Cerebellar cortex (tissue), 1 donor: ENCODE measurements around the gene AGBL1.

Experiments used
- DNase-seq: peaks from one replicate; pipeline ENCODE4 v3.0.0-alpha.2; 2015; ENCODE audit warnings: low spot score

AGBL1 gene

GRCh38 chr15:86236356-86237110 lies 156.9 kb downstream of the AGBL1 start:
- no peak for DNase-seq

- no peak for DNase-seq
These were observed 157.4 kb downstream of the AGBL1 start for GRCh38 chr15:86237111-86237500.

DNA sequence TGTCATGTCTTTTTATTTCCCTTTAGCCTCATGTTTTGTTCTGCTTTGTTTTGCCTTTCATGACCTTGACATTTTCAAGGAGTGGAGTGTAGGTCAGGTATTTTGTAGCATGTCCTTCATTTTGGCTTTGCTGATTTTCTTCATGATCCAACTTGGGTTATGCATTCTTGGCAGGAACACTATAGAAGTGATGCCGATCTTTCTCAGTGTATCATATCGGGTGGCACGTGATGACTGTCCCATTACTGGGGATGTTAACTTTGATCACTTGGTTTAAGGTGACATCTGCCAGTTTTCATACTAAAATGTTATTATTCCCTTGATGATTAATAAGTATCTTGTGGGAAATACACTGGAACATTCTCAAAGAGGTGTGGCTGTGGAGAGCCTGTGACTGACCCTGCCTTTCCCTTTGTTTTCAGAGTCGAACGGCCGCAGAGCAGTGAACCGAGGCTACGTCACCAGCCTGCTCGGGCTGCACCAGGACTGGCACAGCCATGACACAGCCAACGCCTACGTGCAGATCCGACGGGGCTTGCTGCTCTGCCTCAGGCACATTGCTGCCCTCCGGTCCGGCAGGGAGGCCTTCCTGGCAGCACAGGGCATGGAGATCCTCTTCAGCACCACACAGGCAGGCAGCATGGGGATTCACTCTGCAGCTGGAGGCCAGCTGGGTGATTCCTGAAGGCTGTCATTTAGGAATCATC lies 167.7 kb downstream of the AGBL1 start:
- no peak for DNase-seq

- no peak for DNase-seq
These were observed 175.6 kb downstream of the AGBL1 start for GRCh38 chr15:86255247-86255646.

DNA sequence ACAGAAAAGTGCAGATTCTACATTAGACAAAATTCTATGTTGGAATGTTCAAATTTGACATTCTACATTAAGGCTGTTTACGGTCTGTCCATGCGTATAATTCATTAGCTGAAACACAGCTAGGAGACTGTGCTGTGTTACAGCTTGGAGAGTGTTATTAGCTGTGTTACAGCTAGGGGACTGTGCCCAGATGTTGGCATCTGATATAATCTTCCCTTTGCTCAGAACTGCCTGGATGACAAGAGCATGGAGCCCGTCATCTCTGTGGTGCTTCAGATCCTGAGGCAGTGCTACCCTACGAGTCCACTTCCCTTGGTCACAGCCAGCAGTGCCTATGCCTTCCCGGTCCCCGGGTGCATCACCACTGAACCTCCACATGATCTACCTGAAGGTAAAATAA lies 177.0 kb downstream of the AGBL1 start:
- no peak for DNase-seq

DNA sequence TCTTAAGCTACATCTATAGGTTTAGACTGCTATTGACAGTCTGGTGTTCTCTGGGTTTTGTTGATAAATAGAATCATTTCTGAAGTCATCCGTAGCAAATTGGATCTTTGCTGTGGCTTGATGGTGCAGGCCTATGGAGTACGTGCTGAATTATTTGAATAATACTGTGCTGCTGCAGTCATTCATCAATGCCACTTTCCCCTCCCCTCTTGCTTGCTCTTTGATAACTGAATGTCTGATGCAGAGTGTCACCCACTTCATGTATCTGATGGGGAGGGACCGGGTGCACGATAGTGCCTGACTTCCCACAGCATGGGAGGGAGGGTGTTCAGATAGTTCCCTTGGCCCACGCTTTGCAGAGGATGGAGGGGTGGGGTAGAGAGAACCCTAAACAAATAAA lies 179.9 kb downstream of the AGBL1 start:
- no peak for DNase-seq

GRCh38 chr15:86263230-86263629 lies 183.6 kb downstream of the AGBL1 start:
- DNase-seq = no peak

GRCh38 chr15:86266896-86267484 lies 187.3 kb downstream of the AGBL1 start:
- no peak for DNase-seq

DNA sequence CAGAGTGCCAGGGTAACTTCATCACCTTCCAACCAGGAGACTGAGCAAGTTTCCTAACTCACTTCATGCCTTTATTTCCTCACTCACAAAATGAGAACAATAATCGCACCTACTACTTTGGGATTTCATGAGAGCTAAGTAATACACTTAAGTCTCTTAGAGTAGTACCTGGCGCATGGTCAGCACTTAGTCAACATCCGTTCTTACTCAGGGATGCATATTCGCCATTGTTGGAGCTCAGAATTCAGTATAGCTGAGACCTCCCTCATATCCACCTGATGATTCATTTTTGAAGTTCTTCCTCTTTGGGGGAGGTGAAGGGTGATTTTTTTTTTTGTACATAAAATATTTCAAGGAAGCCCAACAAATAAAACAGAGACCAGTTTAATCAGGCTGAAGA lies 188.2 kb downstream of the AGBL1 start:
- no peak for DNase-seq

GRCh38 chr15:86268558-86268957 lies 188.9 kb downstream of the AGBL1 start:
- no peak for DNase-seq

DNA sequence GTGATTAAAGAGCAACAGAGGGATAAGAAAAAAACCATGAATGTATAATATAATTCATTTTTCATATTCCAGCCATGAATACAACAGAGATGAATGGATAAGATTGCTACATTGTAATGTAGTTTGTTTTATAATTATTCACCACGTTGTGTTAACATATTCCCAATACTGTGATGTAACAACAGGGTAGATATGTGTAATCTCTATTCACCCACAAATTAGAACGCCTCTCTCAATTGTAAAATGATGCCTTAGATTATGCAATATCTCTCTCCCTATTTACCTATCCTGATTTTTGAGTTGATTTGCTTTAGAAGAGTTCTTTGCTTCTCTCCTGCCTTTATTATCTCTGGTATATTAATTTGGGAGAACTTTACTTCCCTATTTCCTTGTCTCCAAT lies 193.6 kb downstream of the AGBL1 start:
- no peak for DNase-seq

DNA sequence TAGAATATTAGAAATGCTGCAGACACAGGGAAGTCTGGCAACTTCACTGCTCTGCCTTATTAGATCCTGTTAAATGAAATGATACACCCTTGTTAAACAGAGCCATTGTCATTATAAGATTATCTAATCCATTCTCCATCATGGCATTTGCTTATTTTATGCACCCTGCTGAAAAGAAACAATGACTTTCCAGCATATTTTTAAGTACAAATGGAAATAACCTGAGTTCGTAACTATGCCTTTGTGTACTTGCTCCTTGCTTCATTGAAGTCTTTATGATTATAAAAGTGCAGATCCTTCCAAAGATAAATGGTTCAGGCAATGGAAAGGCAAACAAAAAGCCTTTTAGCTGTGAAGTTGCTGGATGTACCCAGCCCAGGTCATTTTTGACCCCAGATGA lies 195.7 kb downstream of the AGBL1 start:
- no peak for DNase-seq

DNA sequence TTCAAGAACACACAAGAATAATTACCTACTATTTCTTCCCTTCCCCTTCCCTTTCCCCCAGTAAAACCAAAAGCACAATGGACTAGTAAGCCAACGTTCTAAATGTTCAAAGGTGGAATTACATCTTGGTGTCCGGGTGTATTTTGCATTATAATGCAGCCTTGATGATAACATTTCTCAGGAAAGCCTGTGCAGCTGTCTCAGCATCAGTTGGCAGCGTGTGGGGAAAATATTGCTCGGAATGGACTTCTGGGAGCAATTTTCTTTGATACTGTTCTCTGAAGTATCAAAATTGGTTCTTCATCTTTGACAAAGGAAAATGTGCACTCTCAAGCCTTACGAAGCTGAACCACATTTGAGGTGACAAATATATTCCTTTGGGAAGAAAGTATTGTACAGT lies 198.9 kb downstream of the AGBL1 start:
- DNase-seq = no peak

GRCh38 chr15:86284635-86285034 lies 205.0 kb downstream of the AGBL1 start:
- DNase-seq = no peak

GRCh38 chr15:86295511-86295910 lies 215.8 kb downstream of the AGBL1 start:
- DNase-seq = no peak

DNA sequence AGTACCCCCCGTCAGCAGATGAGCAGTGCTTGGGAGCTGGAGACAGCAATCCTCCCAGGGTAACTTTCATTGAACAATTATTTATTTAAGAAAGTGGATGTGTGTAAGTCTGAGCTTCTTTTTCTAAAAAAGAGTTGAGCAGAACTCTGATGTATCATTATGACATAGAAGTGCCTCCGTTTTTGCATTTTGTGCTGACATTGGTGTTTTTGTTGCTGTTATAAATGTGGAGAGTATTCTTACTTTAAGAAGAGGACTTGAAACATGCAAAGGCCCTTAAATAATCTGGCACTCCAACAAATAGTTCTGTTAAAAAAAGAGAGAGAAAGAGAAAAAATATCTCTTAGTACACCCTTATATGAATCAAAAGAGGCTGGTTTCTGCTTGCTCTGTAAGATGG lies 217.1 kb downstream of the AGBL1 start:
- no peak for DNase-seq

DNA sequence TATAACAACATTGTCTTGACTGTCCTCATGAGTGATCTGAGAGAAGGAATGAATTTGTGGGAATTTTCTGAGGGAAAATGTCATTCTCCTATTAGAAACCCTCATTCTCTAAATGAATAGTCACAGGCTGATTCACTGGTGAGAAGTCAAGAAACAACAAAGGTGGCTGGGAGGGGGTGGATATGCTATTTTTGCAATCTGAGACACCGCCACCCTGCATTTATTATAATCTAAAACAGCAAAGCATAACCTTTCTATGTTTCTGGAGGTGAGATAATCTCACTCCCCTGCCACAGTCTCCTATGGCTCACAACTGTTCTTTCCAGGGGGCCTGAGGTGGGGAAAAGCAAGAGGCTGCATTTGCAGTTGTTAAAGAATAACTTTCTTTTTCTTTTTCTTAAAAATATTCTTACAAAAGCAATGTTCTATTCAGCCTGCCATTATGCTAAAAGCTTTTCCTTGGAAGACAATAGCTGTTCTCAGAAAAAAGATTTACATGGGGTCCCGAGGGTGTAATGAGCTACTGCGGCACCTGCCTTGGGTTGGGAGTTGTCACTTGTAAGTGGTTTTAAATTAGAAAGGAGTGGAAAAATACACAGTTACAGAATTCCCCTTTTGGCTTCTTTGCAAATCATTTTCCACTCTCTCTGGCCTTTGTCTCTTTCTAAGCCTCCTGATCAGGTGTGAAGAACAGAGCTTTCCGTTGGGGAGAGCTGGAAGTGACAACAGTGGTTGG lies 220.9 kb downstream of the AGBL1 start:
- no peak for DNase-seq

- no peak for DNase-seq
These were observed 232.1 kb downstream of the AGBL1 start for GRCh38 chr15:86311568-86312280.

DNA sequence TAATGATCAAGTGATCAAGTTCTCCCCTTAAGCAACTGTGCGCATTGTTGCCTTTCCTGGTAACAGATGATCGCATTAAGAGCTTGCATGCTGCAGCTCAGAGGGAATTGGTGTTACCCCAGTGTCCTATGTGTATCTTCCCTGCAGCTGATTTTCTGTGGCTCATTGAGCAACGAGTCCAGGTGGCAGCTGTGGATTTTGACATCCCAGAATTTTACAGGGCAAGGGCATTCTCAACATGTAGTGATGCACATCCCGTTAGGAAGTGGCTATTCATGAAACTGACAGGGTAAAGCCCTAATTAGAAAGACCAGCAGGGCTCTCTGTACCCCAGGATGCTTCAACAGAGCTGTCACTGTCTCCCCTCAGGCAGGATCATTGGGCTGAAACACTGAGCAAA lies 232.8 kb downstream of the AGBL1 start:
- peak; percentile 1 for DNase-seq

- DNase-seq = no peak
These were observed 236.5 kb downstream of the AGBL1 start for GRCh38 chr15:86316216-86316615.

DNA sequence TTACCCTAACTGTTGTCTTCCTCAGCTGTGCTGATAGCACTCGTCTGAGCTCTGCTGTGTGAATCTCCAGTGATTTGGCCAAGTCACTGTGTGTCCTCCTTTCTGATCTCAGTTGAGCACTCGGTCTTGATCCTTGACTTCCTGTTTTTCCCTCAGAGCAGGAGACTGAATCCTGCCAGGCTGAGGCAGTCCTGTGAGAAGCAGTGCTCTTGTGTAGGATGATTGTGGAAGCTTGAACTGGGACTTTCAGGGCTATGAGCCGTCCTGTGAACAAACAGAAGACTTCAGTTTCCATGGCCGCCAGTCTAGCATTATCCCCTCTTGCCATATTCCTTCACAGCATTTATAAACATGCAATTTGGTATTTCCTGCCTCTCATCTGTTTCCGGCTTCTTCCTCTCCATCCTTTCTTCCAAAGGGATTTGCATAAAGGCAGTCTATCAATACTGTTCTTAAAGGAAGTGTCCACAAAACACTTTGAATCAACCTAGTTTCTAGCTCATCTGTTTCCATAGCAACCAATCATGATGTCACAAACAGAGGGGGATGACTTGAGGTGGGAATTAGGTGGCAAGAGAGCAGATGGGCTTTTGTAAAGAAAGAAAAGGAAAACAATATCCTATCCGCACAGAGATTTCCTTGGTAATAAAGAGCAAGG lies 237.2 kb downstream of the AGBL1 start:
- DNase-seq = no peak

DNA sequence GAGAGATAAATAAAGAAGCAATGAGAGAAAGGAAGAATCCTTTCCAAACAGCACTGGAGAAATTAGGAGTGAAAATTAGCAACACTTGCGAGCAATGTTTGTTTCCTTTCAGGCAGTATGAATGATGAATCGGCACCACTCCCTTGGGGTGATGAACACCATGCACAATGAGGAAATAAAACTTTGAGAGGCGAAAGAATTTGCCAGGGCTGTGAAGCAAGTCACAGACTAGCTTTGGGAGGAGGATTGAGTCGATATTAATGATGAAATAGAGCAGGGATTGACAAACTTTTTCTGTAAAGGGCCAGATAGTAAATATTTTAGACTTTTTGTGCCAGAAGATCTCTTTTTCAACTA lies 237.7 kb downstream of the AGBL1 start:
- DNase-seq = no peak
